Daoy (cell line): ENCODE results near the gene DR1. TPM values are rescaled to one million over a fixed set of nuclear protein-coding genes. Genes with fewer than 3 reads are reported as not detected.
"Not testable (repeated sequence)": the region's sequence is repeated elsewhere in the genome, so short reads cannot be mapped to it uniquely, and the experiment has no call there.

ENCODE experiments used
- DNase-seq: peaks from one replicate; pipeline ENCODE4 v3.0.0-alpha.2; 2015; ENCODE audit warnings: low read depth
- total RNA-seq: library from RNA; depleted of rRNA; stranded (reverse); fragments of >200 nt; shearing (Covaris generic); gene quantifications from 2 replicates; pipeline ENCODE4 v1.2.3, GENCODE V29; 2014

Gene DR1
- total RNA-seq, 1 experiment from 2014 or later, result 89.9 TPM

- DNase-seq, result no peak
Measured at GRCh38 chr1:93339171-93339697, 6.5 kb upstream of the DR1 start.

DNA sequence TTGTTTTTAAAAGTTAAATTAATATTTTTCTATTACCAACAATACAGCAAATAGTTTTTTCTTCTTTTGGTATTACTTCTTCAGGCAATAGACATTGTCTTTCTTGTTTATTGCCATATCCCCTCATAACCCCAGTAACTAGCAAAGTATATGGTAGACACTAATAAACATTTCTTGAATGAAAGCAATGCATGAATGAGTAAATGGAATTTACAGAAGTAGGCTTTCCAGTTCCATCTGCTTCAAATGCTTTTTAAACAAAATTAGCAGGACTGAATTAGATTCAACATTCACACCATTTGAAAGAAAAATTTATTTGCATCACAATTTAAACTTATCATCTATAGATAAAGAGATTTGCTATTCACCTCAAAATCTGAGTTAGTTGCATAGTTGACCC lies 5.6 kb upstream of the DR1 start:
- no peak for DNase-seq

DNA sequence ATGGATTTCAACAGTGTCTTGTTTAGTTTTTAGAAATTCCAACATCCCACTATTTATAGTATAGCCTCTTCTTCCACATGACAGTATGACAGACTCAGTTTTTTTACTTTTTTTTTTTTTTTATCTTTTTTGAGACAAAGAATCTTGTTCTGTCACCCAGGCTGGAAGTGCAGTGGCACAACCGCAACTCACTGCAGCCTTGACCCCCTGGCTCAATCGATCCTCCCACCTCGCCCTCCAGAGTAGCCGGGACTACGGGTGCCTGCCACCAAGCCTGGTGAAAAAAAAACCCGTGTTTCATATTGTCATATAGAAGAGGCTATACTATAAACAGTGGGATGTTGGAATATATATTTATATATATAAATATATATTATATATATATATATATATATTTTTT lies 1.2 kb upstream of the DR1 start:
- DNase-seq, result no peak

GRCh38 chr1:93344886-93345632 lies 648 bp upstream of the DR1 start:
- DNase-seq, result no peak

DNA sequence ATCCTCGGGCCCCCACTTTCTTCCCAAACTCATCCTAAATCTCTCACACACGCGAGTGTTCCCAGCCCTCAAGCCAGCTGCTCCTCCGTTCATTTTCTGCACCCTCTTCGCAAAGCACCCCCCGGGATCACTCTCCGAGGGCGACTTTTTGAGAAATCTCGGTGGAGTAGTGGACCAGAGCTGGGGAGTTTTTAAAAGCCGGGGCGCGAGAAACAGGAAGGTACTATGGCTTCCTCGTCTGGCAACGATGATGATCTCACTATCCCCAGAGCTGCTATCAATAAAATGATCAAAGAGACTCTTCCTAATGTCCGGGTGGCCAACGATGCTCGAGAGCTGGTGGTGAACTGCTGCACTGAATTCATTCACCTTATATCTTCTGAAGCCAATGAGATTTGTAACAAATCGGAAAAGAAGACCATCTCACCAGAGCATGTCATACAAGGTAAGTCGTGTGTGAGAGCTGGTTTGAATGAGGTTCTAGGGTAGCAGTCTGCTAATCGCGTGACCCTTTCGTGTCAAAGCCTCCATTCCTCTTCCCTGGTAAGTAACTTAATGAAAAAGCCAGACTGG lies 800 bp downstream of the DR1 start:
- DNase-seq, result peak; percentile 43

GRCh38 chr1:93347334-93347899 lies 1.7 kb downstream of the DR1 start:
- no peak for DNase-seq

GRCh38 chr1:93348104-93348728 lies 2.5 kb downstream of the DR1 start:
- no peak for DNase-seq

DNA sequence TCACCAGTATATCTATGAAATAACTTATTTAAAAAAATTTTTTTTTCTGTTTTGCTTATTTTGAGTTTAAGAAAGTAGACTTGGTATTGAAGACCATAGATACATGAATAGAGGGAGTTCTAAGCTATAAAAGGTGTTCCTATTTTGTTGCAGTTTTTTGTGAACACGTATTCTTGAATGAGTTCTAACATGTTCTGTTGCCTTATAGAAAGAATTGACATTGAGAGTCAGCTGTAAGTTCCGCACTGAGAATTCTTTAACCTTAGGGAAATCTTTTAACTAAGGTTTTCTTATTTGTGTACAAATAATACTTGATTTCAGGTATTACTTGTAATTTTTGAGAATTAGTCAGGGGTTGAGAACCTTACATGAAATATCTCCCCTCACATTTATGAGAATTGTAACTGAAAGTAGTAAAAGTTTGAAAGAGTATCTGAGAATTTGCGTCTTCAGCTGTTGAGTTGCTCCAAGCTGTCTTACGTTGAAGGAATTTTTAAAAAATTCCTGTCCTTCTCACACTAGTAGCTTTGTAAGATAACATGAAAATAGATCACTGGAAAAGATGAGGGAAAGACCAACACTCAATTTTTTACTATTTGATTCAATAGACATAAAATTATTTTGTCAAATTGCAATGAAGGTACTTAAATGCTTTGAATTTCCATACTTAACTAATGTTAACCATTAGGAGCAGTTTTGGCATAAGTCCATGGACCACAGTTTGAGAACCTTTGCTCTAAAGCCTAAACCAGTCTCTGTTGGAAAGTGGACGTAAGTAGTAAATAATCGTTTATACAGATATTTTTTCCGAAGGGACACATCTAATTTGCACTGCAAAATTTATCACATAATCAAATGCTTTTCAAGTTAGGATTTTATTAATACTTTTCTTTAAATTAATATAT lies 3.8 kb downstream of the DR1 start:
- no peak for DNase-seq

DNA sequence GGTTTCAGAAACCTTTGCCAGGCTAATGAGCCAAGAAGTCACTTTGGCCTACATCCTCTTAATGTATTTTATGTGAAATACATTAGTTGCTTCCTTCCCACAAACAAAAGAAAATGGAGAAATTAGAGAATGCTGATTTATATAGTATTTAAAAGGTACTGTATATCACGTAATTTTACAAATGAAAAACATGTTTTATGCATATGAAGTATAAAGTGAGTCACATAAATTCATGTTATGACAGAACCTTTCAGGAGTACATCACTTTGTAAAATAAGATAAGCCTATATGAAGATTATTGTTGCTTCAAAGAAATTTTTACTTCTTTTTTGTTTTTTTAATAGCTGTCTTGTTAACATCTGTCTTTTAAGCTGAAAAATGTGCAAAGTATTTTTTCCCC lies 4.6 kb downstream of the DR1 start:
- DNase-seq, result no peak

DNA sequence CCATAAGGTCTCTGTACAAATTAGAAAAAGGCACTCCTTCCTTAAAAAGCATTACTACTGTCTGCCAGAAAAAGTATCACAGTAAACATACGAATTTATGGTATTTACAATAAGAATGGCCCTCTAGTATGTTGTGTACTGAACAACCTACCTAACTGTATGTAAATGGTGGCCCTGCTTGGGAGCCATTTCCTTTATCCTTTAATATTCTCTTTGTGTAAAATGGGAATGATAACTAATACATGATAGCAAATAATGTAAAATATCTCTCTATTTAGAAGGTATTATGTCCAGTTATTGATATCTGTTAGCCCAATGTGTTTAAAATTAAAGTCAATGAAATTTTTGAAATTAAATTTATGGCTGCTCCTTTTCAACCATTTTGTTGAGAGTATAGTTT lies 5.2 kb downstream of the DR1 start:
- no peak for DNase-seq

GRCh38 chr1:93351346-93351745 lies 5.6 kb downstream of the DR1 start:
- DNase-seq, result not testable (repeated sequence)

GRCh38 chr1:93352376-93352775 lies 6.7 kb downstream of the DR1 start:
- no peak for DNase-seq

GRCh38 chr1:93353286-93353685 lies 7.6 kb downstream of the DR1 start:
- DNase-seq, result no peak

DNA sequence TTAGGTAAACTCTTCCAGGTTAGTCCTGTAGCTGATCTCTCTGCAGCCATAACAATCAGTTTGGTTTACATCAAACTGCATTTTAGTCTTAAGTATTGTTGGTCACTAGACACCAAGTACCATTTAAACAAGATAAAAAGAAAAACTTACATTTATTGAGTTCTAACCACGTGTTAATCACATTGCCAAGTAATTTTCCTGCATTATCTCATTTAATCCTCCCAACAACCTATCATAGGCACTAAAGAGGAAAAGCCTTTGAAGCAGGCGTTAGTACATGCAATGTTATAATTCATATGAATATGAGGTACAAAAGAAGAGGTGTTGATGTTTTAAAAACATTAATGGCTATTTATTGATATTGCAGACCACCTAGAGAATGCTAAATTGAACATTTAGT lies 9.0 kb downstream of the DR1 start:
- DNase-seq, result no peak

GRCh38 chr1:93357242-93357641 lies 11.5 kb downstream of the DR1 start:
- DNase-seq, result no peak

GRCh38 chr1:93358293-93358692 lies 12.6 kb downstream of the DR1 start:
- DNase-seq, result no peak

DNA sequence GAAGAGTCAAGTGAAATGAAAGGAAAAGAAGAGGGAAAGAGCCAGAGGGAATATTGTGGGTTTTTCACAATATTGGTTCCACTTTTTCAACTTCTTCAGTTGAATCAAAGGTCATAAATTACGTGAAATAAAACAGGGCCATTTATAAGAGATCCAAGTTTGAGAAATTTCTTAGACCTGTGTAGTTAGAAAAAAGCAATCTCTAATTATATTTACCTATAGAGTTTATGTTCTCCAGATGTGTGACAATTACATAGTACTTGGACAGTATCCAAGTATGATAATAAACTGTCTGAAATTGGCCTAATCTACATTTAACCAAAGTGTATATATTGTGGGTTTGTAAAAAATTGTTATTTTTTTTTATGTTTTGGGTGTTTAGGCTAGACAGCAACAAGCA lies 14.4 kb downstream of the DR1 start:
- no peak for DNase-seq

- no peak for DNase-seq
Measured at GRCh38 chr1:93362237-93362636, 16.5 kb downstream of the DR1 start.

DNA sequence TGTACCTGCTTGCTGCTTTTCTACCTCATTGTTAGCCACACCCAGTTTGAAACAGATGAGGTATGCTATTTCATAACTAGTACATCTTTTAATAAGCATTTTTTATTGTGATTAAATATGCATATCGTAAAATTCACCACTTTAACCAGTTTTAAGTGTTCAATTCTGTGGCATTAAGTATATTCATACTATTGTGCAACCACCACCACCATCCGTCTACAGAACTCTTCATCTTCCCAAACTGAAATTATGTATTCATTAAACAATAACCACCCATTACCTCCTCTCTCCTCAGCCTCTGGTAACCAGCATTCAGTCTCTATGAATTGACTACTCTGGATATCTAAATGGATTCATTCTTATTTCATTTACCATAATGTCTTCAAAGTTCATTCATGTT lies 20.1 kb downstream of the DR1 start:
- no peak for DNase-seq

- DNase-seq, result no peak
Measured at GRCh38 chr1:93369734-93370133, 24.0 kb downstream of the DR1 start.

GRCh38 chr1:93374334-93375106 lies 28.8 kb downstream of the DR1 start:
- no peak for DNase-seq
